Nephron (organoid): ENCODE results near the gene BCAS2.

Source experiments
- H3K27ac Mint-ChIP-seq, 3 experiments: 2 replicates each; pipeline ENCODE4 v1.8.0; 2020; ENCODE audit warnings: mixed read lengths in 3 of 3, mild to moderate bottlenecking in 2 of 3, moderate library complexity in 1 of 3
- H3K27me3 Mint-ChIP-seq: 2 replicates; pipeline ENCODE4 v1.8.0; 2021; ENCODE audit warnings: low read depth, mild to moderate bottlenecking, moderate library complexity, mixed read lengths
- H3K36me3 Mint-ChIP-seq: 2 replicates; pipeline ENCODE4 v1.8.0; 2020; ENCODE audit warnings: low read depth, mixed read lengths
- H3K4me1 Mint-ChIP-seq: 2 replicates; pipeline ENCODE4 v1.8.0; 2020; ENCODE audit warnings: mixed read lengths
- H3K4me3 Mint-ChIP-seq, 3 experiments: 2 replicates each; pipeline ENCODE4 v1.8.0; 2020; ENCODE audit warnings: mild to moderate bottlenecking in 3 of 3, mixed read lengths in 3 of 3, moderate library complexity in 2 of 3
- H3K9me3 Mint-ChIP-seq: 2 replicates; pipeline ENCODE4 v1.8.0; 2020; ENCODE audit warnings: mixed read lengths
- TF ChIP-seq, protein P1 (sequence below), 3 experiments: fragments of 200-600 bp; sonication (generic); IDR thresholded peaks; one replicate each; pipeline ENCODE4 v1.5.0; 2021; ENCODE audit warnings: antibody characterized with exemption in 3 of 3; ENCODE audit not compliant: unreplicated experiment in 3 of 3

The BCAS2 gene

DNA sequence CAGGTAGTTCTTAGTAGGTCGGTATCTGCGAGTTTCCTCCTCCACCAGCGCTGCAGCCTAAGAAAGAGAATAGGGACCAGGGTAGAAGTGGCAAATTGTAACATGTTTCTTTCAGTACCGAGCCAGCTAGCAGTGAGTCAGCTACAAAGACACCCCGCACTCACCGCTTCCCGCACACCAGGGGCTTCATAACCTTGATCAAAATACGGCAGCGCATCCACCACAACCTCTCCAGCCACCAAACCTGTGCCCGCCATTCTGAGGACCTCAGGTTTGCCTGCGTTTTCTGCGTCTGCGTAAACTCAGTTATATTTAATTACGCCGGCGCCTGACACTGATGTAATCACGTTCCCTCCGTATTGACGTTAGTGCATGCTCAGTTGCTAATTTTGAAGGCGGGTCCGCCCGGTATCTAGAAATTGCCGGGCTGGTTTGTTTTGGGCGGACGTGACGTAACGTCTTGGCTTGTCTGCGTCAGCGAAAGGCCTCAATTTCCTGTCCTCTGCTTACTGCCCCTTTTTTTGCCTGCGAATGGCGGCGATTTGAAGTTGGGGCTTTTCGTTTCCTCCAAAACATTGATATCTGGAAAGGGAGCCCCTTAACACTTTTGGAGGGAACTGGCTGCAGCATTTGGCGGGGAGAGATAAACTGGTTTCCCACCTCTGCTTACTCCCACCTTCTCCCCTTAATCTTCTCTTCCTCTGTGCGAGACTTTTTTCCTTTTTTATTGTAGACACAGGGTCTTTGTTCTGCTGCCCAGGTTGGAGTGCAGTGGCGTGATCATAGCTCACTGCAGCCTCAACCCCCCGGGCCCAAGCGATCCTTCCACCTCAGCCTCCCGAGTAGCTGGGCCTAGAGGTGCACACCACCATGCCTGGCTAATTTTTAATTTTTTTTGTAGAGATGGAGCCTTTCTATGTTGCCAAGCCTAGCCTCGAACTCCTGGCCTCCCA, at the start of gene BCAS2:
Gene BCAS2 (minus strand): TSS at position 281 of the 953 bp plus-strand sequence. CDS start 24 bp downstream, at position 257.
- TF ChIP-seq, protein P1, sequence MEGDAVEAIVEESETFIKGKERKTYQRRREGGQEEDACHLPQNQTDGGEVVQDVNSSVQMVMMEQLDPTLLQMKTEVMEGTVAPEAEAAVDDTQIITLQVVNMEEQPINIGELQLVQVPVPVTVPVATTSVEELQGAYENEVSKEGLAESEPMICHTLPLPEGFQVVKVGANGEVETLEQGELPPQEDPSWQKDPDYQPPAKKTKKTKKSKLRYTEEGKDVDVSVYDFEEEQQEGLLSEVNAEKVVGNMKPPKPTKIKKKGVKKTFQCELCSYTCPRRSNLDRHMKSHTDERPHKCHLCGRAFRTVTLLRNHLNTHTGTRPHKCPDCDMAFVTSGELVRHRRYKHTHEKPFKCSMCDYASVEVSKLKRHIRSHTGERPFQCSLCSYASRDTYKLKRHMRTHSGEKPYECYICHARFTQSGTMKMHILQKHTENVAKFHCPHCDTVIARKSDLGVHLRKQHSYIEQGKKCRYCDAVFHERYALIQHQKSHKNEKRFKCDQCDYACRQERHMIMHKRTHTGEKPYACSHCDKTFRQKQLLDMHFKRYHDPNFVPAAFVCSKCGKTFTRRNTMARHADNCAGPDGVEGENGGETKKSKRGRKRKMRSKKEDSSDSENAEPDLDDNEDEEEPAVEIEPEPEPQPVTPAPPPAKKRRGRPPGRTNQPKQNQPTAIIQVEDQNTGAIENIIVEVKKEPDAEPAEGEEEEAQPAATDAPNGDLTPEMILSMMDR (IDR thresholded peaks at IDR 0.05; ENCODE audit: unreplicated experiment in 3 of 3) = no peak
- peak within 1 kb of the TSS; percentile 94 to 98 (median 95) for H3K4me3 Mint-ChIP-seq
- peaks cover 20% of the 10 kb centered on the region for H3K36me3 Mint-ChIP-seq
- peaks cover 22% of the 10 kb centered on the region for H3K4me1 Mint-ChIP-seq
- H3K9me3 Mint-ChIP-seq = no peaks in the 10 kb centered on the region
- peak within 1 kb of the TSS; percentile 90 to 98 (median 96) for H3K27ac Mint-ChIP-seq
- H3K27me3 Mint-ChIP-seq = no peaks in the 10 kb centered on the region

DNA sequence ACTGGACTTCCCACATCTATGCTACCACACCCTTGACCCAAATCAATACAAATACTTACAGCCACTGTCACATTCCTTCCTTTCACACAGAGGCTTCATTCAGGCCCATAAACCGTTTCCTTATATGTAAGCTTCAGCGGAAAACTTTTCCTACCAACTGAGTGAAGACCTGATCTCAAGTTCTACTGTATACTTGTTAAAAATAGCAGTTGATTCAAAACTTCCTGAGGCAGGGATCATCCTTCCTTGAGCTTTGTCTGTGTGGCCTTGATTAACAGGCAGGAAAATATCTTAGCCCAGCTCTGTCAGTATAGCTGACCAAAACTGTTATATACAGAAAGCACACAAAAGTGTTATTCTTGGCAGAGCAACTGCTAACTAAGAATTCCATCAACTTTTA, 45.7 kb upstream of the BCAS2 start:
- no peaks in the 10 kb centered on the region for H3K27me3 Mint-ChIP-seq
- no peak overlapping the region for H3K27ac Mint-ChIP-seq
- H3K36me3 Mint-ChIP-seq = no peaks in the 10 kb centered on the region
- H3K4me3 Mint-ChIP-seq = no peak overlapping the region
- H3K4me1 Mint-ChIP-seq = no peaks in the 10 kb centered on the region
- peaks cover 5% of the 10 kb centered on the region for H3K9me3 Mint-ChIP-seq
- TF ChIP-seq, protein P1 (IDR thresholded peaks at IDR 0.05; ENCODE audit: unreplicated experiment in 3 of 3) = no peak

DNA sequence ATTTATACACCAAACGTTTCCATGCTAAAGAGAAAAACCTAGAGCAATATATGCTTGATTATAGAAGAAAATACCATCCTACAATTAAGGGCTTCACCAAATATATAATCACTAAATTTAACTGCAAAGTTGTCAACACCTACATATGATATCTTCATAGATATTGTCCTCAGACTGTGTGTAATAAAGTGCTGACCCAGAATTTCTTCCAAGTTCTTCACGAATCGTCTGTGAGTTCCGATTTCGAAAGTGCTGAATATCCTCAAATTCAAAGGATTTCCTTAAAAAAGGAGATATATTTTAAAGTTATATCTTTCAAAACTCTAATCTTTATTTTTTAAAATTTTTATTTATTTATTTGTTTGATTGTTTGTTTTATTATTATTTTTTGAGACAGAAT, 41.9 kb upstream of the BCAS2 start:
- no peaks in the 10 kb centered on the region for H3K27me3 Mint-ChIP-seq

DNA sequence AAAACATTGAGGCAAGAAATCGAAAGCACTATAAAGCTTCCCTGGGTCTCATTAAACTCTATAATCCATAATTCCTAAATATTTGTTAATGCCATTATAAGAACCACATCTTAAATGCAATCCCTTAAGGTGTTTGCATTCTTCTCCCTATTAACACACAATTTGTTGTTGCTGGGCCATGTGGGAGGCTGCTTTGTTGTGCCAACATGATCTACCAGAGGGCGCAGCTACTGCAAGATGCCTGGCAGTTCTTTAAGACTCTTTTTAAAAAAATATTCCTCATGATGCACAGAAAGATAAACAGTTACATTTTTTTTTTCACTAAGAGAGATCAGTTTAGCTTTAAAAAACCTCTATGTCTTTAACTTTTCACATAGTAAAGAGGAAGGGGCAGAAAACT, 39.0 kb upstream of the BCAS2 start:
- Mint-ChIP-seq H3K27me3 (no peaks in the 10 kb centered on the region), H3K4me1 (no peaks in the 10 kb centered on the region), H3K9me3 (no peaks in the 10 kb centered on the region), H3K27ac (no peak overlapping the region), H3K36me3 (peaks cover 3% of the 10 kb centered on the region), H3K4me3 (no peak overlapping the region)
- TF ChIP-seq, protein P1 (IDR thresholded peaks at IDR 0.05; ENCODE audit: unreplicated experiment in 3 of 3) = no peak

More for the DNA sequence above, 41.9 kb upstream of the BCAS2 start:
- TF ChIP-seq, protein P1 (IDR thresholded peaks at IDR 0.05; ENCODE audit: unreplicated experiment in 3 of 3) = no peak
- H3K4me3 Mint-ChIP-seq = no peak overlapping the region
- H3K4me1 Mint-ChIP-seq = no peaks in the 10 kb centered on the region
- no peaks in the 10 kb centered on the region for H3K9me3 Mint-ChIP-seq
- peaks cover under 1% of the 10 kb centered on the region for H3K36me3 Mint-ChIP-seq
- no peak overlapping the region for H3K27ac Mint-ChIP-seq

DNA sequence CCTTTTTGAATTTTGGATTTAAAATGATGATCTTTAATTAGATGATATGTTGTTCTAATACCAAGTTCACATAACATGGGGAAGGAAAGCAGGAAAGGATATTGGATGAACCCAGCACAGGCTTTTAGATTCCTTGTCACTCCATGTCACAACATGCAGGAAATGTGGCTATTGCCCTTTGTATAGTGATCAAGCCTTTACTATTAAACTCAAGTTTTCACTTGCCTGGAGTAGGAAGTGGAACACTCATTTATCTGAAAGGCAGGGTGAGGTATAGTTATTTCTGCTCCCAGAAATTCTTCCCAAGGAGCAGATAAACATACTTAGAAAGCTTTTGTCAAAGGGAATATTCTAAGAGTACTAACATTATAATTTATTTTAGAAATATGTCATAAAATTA, 37.2 kb upstream of the BCAS2 start:
- Mint-ChIP-seq H3K27ac (no peak overlapping the region), H3K4me3 (no peak overlapping the region), H3K36me3 (peaks cover 3% of the 10 kb centered on the region), H3K27me3 (no peaks in the 10 kb centered on the region), H3K4me1 (no peaks in the 10 kb centered on the region), H3K9me3 (no peaks in the 10 kb centered on the region)
- TF ChIP-seq, protein P1 (IDR thresholded peaks at IDR 0.05; ENCODE audit: unreplicated experiment in 3 of 3) = no peak
